Lower lobe of right lung (tissue), 2 donors: ENCODE results near the gene TNIP3. TPM values are rescaled to one million over a fixed set of nuclear protein-coding genes. Genes with fewer than 3 reads are reported as not detected.

Experiments used
- ATAC-seq, 2 donors: fragments of 200-7000 bp; cut with Tn5 transposase; one replicate each; pipeline ENCODE4 v1.9.1; 2020 to 2022; ENCODE audit warnings: mild to moderate bottlenecking in 2 of 2, moderate library complexity in 2 of 2
- DNase-seq: peaks from one replicate; pipeline ENCODE4 v3.0.0-alpha.2; 2020
- H3K27ac ChIP-seq: fragments of 200-600 bp; one replicate; pipeline ENCODE4 v1.8.0; 2022
- H3K27me3 ChIP-seq: fragments of 200-600 bp; one replicate; pipeline ENCODE4 v1.8.0; 2022; ENCODE audit warnings: low read depth
- H3K36me3 ChIP-seq: fragments of 200-600 bp; one replicate; pipeline ENCODE4 v1.8.0; 2022; ENCODE audit warnings: mild to moderate bottlenecking
- H3K4me1 ChIP-seq: fragments of 200-600 bp; one replicate; pipeline ENCODE4 v1.8.0; 2022
- H3K4me3 ChIP-seq: fragments of 200-600 bp; one replicate; pipeline ENCODE4 v1.8.0; 2022; ENCODE audit warnings: mild to moderate bottlenecking
- H3K9me3 ChIP-seq: fragments of 200-600 bp; one replicate; pipeline ENCODE4 v1.8.0; 2022
- CTCF ChIP-seq: fragments of 200-600 bp; IDR thresholded peaks from one replicate; pipeline ENCODE4 v1.8.0; 2022; ENCODE audit warnings: antibody characterized with exemption, mild to moderate bottlenecking
- intact Hi-C: fragments of 100-400 bp; cut with DNase I; formaldehyde crosslinking; loops from one replicate; pipeline ENCODE4 v1.11.0; 2022
- total RNA-seq: library from RNA; stranded (reverse); fragmentation: NEBNext Ultra II Directional; extraction: Animal tissue kit (Norgen Biotek cat#: 25700); gene quantifications from one replicate; pipeline ENCODE4 v1.2.1, GENCODE V29; 2021
- donor health status: DM: no; HTN: yes; CAD: no; lungs with severe emphysema.

The TNIP3 gene
- total RNA-seq, 1 donor from 2014 or later: 0.95 TPM

GRCh38 chr4:121130326-121130660 lies 33.8 kb downstream of the TNIP3 start:
- no peak for DNase-seq
- intact Hi-C loops: no loop called here
- Histone ChIP-seq H3K36me3 (no peaks in the 10 kb centered on the region), H3K4me3 (no peak overlapping the region), H3K9me3 (no peaks in the 10 kb centered on the region), H3K27me3 (no peaks in the 10 kb centered on the region), H3K4me1 (no peaks in the 10 kb centered on the region), H3K27ac (no peak overlapping the region)
- no peak for TF ChIP-seq CTCF
- no peak for ATAC-seq

GRCh38 chr4:121129606-121130325 lies 34.4 kb downstream of the TNIP3 start:
- Histone ChIP-seq H3K36me3 (no peaks in the 10 kb centered on the region), H3K4me1 (no peaks in the 10 kb centered on the region), H3K27ac (no peak overlapping the region), H3K4me3 (no peak overlapping the region), H3K27me3 (no peaks in the 10 kb centered on the region), H3K9me3 (no peaks in the 10 kb centered on the region)
- DNase-seq: no peak
- intact Hi-C loops: no loop called here
- TF ChIP-seq CTCF: no peak
- no peak for ATAC-seq

- H3K36me3 ChIP-seq: no peaks in the 10 kb centered on the region
- no peak for DNase-seq
- H3K4me3 ChIP-seq: no peak overlapping the region
- no peak for ATAC-seq
- no peak for TF ChIP-seq CTCF
- H3K27me3 ChIP-seq: no peaks in the 10 kb centered on the region
- intact Hi-C loops: no loop called here
- H3K9me3 ChIP-seq: no peaks in the 10 kb centered on the region
- no peak overlapping the region for H3K27ac ChIP-seq
- H3K4me1 ChIP-seq: no peaks in the 10 kb centered on the region
Observed at GRCh38 chr4:121127100-121127499, 37.0 kb downstream of the TNIP3 start.

- intact Hi-C loops: no loop called here
- no peak for TF ChIP-seq CTCF
- H3K4me3 ChIP-seq: no peak overlapping the region
- no peaks in the 10 kb centered on the region for H3K9me3 ChIP-seq
- no peaks in the 10 kb centered on the region for H3K27me3 ChIP-seq
- DNase-seq (no peak), ATAC-seq (no peak)
- H3K36me3 ChIP-seq: no peaks in the 10 kb centered on the region
- no peaks in the 10 kb centered on the region for H3K4me1 ChIP-seq
- no peak overlapping the region for H3K27ac ChIP-seq
Observed at GRCh38 chr4:121126449-121127006, 37.6 kb downstream of the TNIP3 start.

GRCh38 chr4:121125498-121125885 lies 38.6 kb downstream of the TNIP3 start:
- no peak for ATAC-seq
- Histone ChIP-seq H3K36me3 (no peaks in the 10 kb centered on the region), H3K9me3 (no peaks in the 10 kb centered on the region), H3K4me3 (no peak overlapping the region), H3K4me1 (no peaks in the 10 kb centered on the region), H3K27ac (no peak overlapping the region), H3K27me3 (no peaks in the 10 kb centered on the region)
- no peak for DNase-seq
- no peak for TF ChIP-seq CTCF
- intact Hi-C loops: no loop called here
